HUES48 (cell line): ENCODE results near the gene MAGEA9B.
"Not testable (repeated sequence)": the region's sequence is repeated elsewhere in the genome, so short reads cannot be mapped to it uniquely, and the experiment has no call there.

Experiments used
- H3K27ac ChIP-seq: one replicate; pipeline ENCODE4 v1.7.0; 2013; ENCODE audit warnings: low read depth, low read length, inconsistent platforms
- H3K27me3 ChIP-seq: 2 replicates; pipeline ENCODE4 v1.6.1; 2013; ENCODE audit warnings: mild to moderate bottlenecking, low read length; ENCODE audit not compliant: control insufficient read depth, insufficient read depth
- H3K36me3 ChIP-seq: 2 replicates; pipeline ENCODE4 v1.6.1; 2013; ENCODE audit warnings: low read length; ENCODE audit not compliant: control insufficient read depth, insufficient read depth
- H3K4me1 ChIP-seq: 2 replicates; pipeline ENCODE4 v1.6.1; 2013; ENCODE audit warnings: mild to moderate bottlenecking, low read length; ENCODE audit not compliant: control insufficient read depth, insufficient read depth
- H3K4me3 ChIP-seq: 2 replicates; pipeline ENCODE4 v1.5.1; 2013; ENCODE audit warnings: mild to moderate bottlenecking, low read depth, low read length
- H3K9ac ChIP-seq: 2 replicates; pipeline ENCODE4 v1.6.1; 2013; ENCODE audit warnings: mild to moderate bottlenecking, low read depth, low read length, moderate library complexity
- H3K9me3 ChIP-seq: 2 replicates; pipeline ENCODE4 v1.6.1; 2013; ENCODE audit warnings: low read length; ENCODE audit not compliant: control insufficient read depth, insufficient read depth

MAGEA9B gene

DNA sequence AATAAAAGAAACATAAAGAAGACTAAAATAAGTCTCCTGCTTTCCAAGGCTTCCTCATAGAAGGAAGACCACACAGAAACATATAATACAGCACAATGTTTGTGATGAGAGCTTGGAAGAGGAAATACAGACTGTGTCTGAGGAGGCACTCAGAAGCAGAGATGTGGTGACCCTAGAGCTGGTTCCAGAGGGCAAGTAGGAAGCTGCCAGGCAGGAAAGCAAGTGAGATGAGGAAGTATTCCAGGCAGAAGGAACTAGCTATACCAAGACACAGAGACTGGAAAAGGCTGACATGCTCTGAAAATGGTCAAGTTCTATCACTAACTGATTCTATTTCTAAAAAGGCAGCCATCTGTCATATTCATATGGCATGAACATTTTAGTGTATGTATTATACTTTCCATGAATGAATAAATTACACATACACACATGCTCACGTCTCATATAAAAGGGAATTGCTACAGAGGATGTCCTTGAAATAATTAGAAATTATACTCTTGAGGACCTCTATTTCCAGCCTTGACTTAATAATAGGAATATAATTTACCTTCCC is 24.4 kb upstream of the MAGEA9B start:
- H3K9me3 ChIP-seq = peaks cover 16% of the 10 kb centered on the region
- H3K4me1 ChIP-seq = no peaks in the 10 kb centered on the region
- H3K4me3 ChIP-seq = no peak overlapping the region

DNA sequence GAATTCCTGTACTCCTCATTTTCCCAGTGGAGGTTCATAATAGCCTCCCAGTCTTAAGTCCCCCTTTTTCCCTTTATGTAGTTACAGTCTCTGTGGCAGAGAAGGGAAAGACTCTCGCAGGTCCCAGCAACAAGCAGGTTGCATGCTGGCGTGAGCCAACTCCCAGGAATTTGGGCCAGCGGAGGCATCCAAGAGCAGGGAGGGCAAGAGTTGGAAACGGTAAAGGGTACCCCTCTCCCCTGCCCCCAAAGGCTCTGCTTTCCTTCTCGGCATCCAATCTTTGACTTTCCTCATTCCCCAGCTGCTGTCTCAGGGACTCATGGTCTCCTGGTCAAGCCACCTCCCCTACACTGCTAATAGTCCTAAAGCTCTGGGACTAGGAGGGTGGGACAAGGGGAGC is 23.3 kb upstream of the MAGEA9B start:
- Histone ChIP-seq H3K36me3 (peaks cover 12% of the 10 kb centered on the region; the same call in 1 of the 2 replicates), H3K27ac (no peak overlapping the region), H3K4me3 (no peak overlapping the region), H3K9ac (no peak overlapping the region), H3K4me1 (no peaks in the 10 kb centered on the region), H3K9me3 (peaks cover 12% of the 10 kb centered on the region), H3K27me3 (no peaks in the 10 kb centered on the region)

More for the DNA sequence above, 24.4 kb upstream of the MAGEA9B start:
- Histone ChIP-seq H3K36me3 (peaks cover 7% of the 10 kb centered on the region; the same call in 1 of the 2 replicates), H3K27me3 (no peaks in the 10 kb centered on the region), H3K27ac (no peak overlapping the region), H3K9ac (no peak overlapping the region)

DNA sequence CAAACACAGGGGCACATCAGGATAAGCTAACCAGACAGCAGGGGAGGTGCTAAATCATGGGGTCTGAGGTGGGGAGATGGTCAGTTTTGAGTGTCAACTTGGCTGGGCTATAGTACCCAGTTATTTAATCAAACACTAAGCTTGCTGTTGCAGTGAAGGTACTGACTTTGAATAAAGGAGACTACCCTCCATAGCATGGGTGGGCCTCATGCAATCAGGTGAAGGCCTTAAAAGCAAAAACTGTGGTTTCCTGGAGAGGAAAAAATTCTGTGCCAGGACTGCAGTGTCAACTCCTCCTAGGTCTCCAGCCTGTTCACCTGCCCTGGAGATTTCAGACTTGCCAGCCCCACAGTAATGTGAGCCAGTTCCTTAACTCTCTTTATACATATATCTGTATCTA is 20.4 kb upstream of the MAGEA9B start:
- H3K27me3 ChIP-seq = no peaks in the 10 kb centered on the region
- no peak overlapping the region for H3K27ac ChIP-seq
- peaks cover 21% of the 10 kb centered on the region; the same call in 1 of the 2 replicates for H3K9me3 ChIP-seq
- H3K4me1 ChIP-seq = no peaks in the 10 kb centered on the region
- H3K36me3 ChIP-seq = peaks cover 22% of the 10 kb centered on the region; the same call in 1 of the 2 replicates
- H3K4me3 ChIP-seq = no peak overlapping the region
- no peak overlapping the region for H3K9ac ChIP-seq

DNA sequence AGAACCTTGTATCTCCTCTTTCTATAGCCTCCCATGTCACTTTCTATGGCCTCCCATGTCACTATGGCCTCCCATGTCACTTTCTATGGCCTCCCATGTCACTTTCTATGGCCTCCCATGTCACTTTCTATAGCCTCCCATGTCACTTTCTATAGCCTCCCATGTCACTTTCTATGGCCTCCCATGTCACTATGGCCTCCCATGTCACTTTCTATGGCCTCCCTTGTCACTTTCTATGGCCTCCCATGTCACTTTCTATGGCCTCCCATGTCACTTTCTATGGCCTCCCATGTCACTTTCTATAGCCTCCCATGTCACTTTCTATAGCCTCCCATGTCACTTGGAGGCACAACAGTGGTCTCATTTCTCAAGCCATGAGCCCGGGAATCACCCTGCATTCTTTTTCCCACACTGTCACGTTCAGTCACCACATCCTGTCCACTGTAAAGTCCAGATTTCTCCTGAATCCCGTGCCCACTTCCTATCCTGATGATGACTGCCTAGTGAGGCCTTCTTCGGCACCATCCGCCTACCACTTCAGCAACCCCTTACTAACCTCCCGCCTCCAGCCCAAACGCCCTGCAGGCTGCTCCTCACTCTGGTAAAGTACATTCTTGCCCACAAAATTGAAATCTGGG is 18.1 kb upstream of the MAGEA9B start:
- H3K27ac ChIP-seq, H3K4me1 ChIP-seq, H3K4me3 ChIP-seq, H3K27me3 ChIP-seq, H3K9ac ChIP-seq: not testable (repeated sequence)
- Histone ChIP-seq H3K36me3 (peaks cover 22% of the 10 kb centered on the region; the same call in 1 of the 2 replicates), H3K9me3 (peaks cover 21% of the 10 kb centered on the region; the same call in 1 of the 2 replicates)

DNA sequence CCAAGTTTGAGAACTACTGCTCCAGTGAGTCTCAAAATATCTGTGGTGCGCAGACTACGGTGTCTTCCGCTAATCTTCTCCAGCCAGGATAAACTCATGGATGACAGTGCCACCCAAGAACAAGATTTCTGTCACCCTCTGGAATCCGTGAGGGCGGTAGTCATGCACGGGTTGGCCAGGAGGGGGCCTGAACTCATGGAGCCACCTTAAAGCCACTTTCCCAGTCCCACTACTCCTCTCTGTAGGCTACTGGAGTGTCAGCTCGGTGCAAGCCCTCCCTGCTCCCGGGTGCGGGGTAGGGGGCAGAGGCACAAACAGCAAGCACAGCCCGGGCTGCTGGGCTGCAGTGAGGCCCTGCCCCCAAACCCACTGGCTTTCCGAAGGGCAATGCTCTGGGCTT is 11.3 kb upstream of the MAGEA9B start:
- not testable (repeated sequence) for H3K27me3 ChIP-seq, H3K9me3 ChIP-seq, H3K4me3 ChIP-seq

DNA sequence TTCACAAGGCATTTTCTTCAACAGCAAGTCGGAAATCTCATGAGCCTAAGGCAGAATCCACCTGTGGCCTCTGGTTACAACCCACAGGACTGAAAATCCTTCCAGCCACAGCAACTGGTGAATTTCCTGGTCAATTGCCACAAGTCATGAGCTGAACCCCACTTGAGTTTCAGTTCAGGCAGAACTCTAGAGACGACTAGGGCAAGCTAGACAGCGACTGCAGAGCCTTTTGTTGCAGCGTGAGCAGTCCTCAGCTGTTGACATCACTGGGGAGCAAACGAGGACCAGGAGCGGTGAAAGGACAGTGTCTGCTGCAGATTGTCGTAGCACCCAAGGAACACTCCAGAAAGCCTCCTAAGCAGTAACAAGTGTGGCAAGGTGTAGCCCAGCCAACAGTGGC is 8.7 kb upstream of the MAGEA9B start:
- not testable (repeated sequence) for H3K9me3 ChIP-seq, H3K4me1 ChIP-seq, H3K27ac ChIP-seq, H3K9ac ChIP-seq, H3K27me3 ChIP-seq, H3K4me3 ChIP-seq, H3K36me3 ChIP-seq

More for the DNA sequence above, 11.3 kb upstream of the MAGEA9B start:
- not testable (repeated sequence) for H3K4me1 ChIP-seq, H3K36me3 ChIP-seq, H3K9ac ChIP-seq, H3K27ac ChIP-seq

DNA sequence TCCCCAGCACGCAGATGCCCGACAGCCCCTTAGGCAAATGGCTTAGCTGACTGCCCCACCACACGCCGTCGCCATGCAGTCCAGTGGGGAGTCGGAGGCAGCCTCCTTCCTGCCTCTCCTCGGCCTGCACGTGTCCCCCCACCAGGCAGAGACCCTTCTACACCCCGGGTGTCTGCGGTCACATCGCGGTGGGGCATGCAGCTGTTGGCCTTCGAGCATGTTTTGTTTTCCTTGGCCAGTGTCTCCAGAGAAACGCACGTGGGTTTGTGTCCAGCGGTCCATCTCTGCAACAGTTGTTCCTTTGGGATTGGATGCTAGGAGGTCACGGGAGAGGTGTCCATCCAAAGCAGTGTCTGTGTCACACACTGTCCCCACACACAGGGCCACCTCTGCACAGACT is 8.0 kb upstream of the MAGEA9B start, which contains the start of gene HSFX2:
HSFX2 (minus strand) TSS at position 101 of the 400 bp plus-strand sequence. CDS start 614 bp downstream, outside the sequence.
- H3K27ac ChIP-seq, H3K36me3 ChIP-seq, H3K27me3 ChIP-seq, H3K9ac ChIP-seq, H3K4me3 ChIP-seq, H3K9me3 ChIP-seq, H3K4me1 ChIP-seq: not testable (repeated sequence)

DNA sequence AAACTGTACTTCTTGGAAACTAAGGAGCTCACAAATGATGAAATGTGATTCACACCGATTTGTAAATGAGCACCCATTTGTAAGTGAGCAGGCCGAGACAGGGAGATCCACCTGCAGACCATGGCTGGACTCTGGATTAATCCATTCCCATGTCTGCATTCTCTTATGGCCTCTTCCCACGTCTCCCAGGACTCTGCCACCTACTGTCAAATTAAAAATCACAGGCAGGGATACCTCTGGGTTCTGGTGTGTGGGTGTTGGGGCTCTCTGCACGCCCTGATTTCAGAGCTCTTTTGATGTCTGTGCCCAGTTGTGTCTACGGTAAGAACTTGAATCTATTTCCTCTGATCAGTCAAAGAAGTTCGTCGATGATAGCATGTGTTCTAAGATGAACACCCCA is 3.7 kb upstream of the MAGEA9B start:
- not testable (repeated sequence) for H3K9ac ChIP-seq, H3K9me3 ChIP-seq, H3K36me3 ChIP-seq, H3K4me3 ChIP-seq, H3K27ac ChIP-seq, H3K4me1 ChIP-seq, H3K27me3 ChIP-seq

DNA sequence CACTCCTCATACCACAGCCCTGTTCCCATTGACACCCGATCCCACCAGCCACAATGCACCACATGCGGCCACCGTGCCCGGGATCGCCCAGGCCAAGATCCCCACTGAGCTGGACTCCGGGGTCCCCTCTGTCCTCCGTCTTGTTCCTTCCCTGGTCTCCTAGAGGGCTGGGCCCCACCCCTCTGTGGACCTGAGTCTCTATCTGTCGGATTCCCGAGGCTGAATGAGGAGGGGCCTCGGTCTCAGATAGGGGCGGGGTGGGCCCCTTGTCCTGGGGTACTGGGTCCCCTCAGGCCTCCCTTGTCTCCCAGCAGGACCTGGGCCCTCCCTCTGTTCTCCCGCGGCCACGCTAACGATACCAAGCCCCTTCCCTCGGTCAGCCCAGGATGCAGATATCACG is 1.6 kb downstream of the MAGEA9B start:
- H3K36me3 ChIP-seq, H3K27me3 ChIP-seq, H3K4me3 ChIP-seq, H3K9me3 ChIP-seq, H3K9ac ChIP-seq, H3K4me1 ChIP-seq, H3K27ac ChIP-seq: not testable (repeated sequence)

DNA sequence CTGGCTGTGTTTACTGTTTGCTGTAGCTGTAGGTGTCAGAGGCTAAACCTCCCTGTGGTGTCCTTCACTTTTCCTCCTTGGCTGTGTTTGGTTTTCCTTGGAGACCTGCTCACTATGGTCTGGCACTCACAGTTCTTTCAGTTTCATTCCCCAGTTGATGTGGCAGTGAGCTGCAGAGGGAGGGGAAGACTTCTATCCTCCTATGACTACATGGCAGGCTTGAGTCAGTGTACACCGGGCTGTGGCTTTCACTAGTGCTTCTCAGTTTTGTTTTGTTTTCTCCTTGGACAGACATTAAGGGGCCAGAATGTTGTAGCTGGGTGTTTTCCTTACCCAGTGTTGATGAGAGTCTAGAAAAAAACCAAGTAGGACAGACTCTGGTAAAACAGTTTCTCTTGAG is 13.8 kb downstream of the MAGEA9B start:
- not testable (repeated sequence) for H3K9me3 ChIP-seq, H3K27me3 ChIP-seq, H3K27ac ChIP-seq, H3K4me1 ChIP-seq, H3K36me3 ChIP-seq, H3K4me3 ChIP-seq, H3K9ac ChIP-seq

DNA sequence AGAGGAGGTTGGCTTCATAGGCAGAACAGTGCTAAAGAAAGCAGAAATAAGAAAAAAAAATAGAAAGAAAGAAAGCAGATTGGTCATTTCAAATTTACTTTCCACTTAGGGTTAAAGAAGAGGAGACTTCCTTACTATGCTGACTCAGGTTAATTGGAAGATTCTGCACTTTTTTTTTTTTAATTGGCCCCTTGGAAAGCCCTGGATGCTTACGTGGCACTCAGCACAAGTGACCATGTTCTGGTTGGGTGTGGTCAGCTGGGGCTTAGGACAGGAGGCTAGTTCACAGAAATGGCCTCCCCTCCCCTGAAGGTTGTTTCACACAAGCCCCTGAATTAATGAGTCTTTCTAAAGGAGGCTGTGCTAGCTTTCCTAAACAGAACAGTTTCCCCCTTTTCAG is 14.5 kb downstream of the MAGEA9B start:
- Histone ChIP-seq H3K9me3 (peaks cover 7% of the 10 kb centered on the region; the same call in 1 of the 2 replicates), H3K27ac (no peak overlapping the region), H3K36me3 (no peaks in the 10 kb centered on the region), H3K27me3 (no peaks in the 10 kb centered on the region), H3K9ac (no peak overlapping the region), H3K4me3 (no peak overlapping the region), H3K4me1 (0 out of 2 replicates have a peak, but pooled peaks cover 5% of the 10 kb centered on the region)
